Measurements from ENCODE around the gene CLDN3. TPM values are rescaled to one million over a fixed set of nuclear protein-coding genes. Genes with fewer than 3 reads are reported as not detected.
"Not testable (repeated sequence)": the region's sequence is repeated elsewhere in the genome, so short reads cannot be mapped to it uniquely, and the experiment has no call there.

The CLDN3 gene
- total and polyA plus RNA-seq, 2 of the 4 experiments (the other 2 are of a cell fraction) = 0.12 to 0.18 TPM

GRCh38 chr7:73721377-73721817 is 48.7 kb downstream of the CLDN3 start:
- H3K79me1 ChIP-seq (ENCODE audit: low read depth in 1 of 2, low read length in 2 of 2) = peaks cover 3 to 23% of the 10 kb centered on the region in 2 experiments
- peaks cover 22% of the 10 kb centered on the region for H4K20me1 ChIP-seq (ENCODE audit: insufficient read depth, low read length)
- no peak overlapping the region for H3K23ac ChIP-seq (ENCODE audit: low read depth, low read length)
- no peak overlapping the region for H3K4me3 ChIP-seq (ENCODE audit: insufficient read depth, low read depth, low read length)
- intact Hi-C loops (cut with micrococcal nuclease) (no loop called here), in situ Hi-C loops (cut with MboI; ENCODE audit: low sequenced_read_pairs) (no loop called here), dilution Hi-C loops (cut with HindIII; ENCODE audit: low sequenced_read_pairs, unreplicated experiment) (no loop called here)
- TF ChIP-seq MAFK (IDR thresholded peaks at IDR 0.05; ENCODE audit: low read depth, low read length) (no peak), CEBPB (IDR thresholded peaks at IDR 0.05; ENCODE audit: low read depth, low read length) (no peak), MXI1 (IDR thresholded peaks at IDR 0.05; ENCODE audit: borderline replicate concordance, low read depth, low read length) (no peak), RFX5 (IDR thresholded peaks at IDR 0.05; ENCODE audit: low read depth, low read length) (no peak), FOS (IDR thresholded peaks at IDR 0.05; ENCODE audit: low read depth, low read length) (no peak), CHD1 (IDR thresholded peaks at IDR 0.05; ENCODE audit: low read depth, low read length) (no peak), SMC3 (IDR thresholded peaks at IDR 0.05; ENCODE audit: low read depth, low read length) (no peak)
- no peak overlapping the region for H2AK5ac ChIP-seq (ENCODE audit: low read depth, low read length)
- H2BK5ac ChIP-seq (ENCODE audit: low read depth, low read length, poor library complexity, severe bottlenecking) = no peak overlapping the region
- no peaks in the 10 kb centered on the region for H3K9me3 ChIP-seq (ENCODE audit: control insufficient read depth, insufficient read depth, low read length)
- WGBS, 2 experiments (ENCODE audit: extremely low coverage in 2 of 2, insufficient read length in 1 of 2) = no CpG with 5 or more reads among the region's 3 CpGs
- ATAC-seq (ENCODE audit: low read depth) (no peak), DNase-seq (no peak)
- H2AFZ ChIP-seq (replicated peaks; ENCODE audit: low read length, poor library complexity) = no peak overlapping the region
- H3K18ac ChIP-seq (ENCODE audit: low read depth, low read length) = no peak overlapping the region
- no peak overlapping the region for H4K8ac ChIP-seq (ENCODE audit: low read depth in 2 of 2, low read length in 2 of 2)
- H2BK120ac ChIP-seq (ENCODE audit: low read depth, low read length) = no peak overlapping the region
- H3K36me3 ChIP-seq (ENCODE audit: control insufficient read depth, insufficient read depth, low read length) = no peaks in the 10 kb centered on the region; the same call in 1 of the 2 replicates
- POLR2A ChIA-PET (ENCODE audit: unreplicated experiment) = no interaction called here
- H3K9ac ChIP-seq (ENCODE audit: low read depth, low read length) = no peak overlapping the region
- no peak overlapping the region for H2BK20ac ChIP-seq (ENCODE audit: low read depth, low read length)
- H2BK15ac ChIP-seq (ENCODE audit: low read depth, low read length) = no peak overlapping the region
- H3K56ac ChIP-seq (ENCODE audit: extremely low read depth, insufficient read depth, low read length) = no peak overlapping the region
- no peak overlapping the region for H3K14ac ChIP-seq (replicated peaks; ENCODE audit: low read depth, low read length)
- BruUV-seq (replicated peaks) = no TSS peak
- H3K9me1 ChIP-seq (ENCODE audit: insufficient read depth, low read length) = peaks cover 8% of the 10 kb centered on the region
- H3K27me3 ChIP-seq (ENCODE audit: control insufficient read depth, insufficient read depth, low read length) = no peaks in the 10 kb centered on the region
- no peak overlapping the region for H4K91ac ChIP-seq (ENCODE audit: insufficient read depth, low read depth, low read length)
- no peak overlapping the region for H3K4ac ChIP-seq (ENCODE audit: low read depth, low read length)
- H3K4me2 ChIP-seq (ENCODE audit: low read depth, low read length) = no peak overlapping the region
- CTCF ChIA-PET = no interaction called here
- H2AK9ac ChIP-seq (replicated peaks; ENCODE audit: low read depth, low read length, poor library complexity) = peak overlapping the region; percentile 76
- peaks cover 19% of the 10 kb centered on the region for H3K4me1 ChIP-seq (ENCODE audit: control insufficient read depth, insufficient read depth, low read length)
- no peak overlapping the region for H4K5ac ChIP-seq (ENCODE audit: low read depth, low read length)
- H3K27ac ChIP-seq (ENCODE audit: insufficient read depth, low read length) = no peak overlapping the region

- CTCF ChIA-PET; H3K27me3 ChIP-seq (ENCODE audit: control insufficient read depth, insufficient read depth, low read length); H2BK5ac ChIP-seq (ENCODE audit: low read depth, low read length, poor library complexity, severe bottlenecking); H4K8ac ChIP-seq (ENCODE audit: low read depth in 2 of 2, low read length in 2 of 2); H2AK9ac ChIP-seq (replicated peaks; ENCODE audit: low read depth, low read length, poor library complexity); ATAC-seq (ENCODE audit: low read depth); H3K36me3 ChIP-seq (ENCODE audit: control insufficient read depth, insufficient read depth, low read length); in situ Hi-C loops (cut with MboI; ENCODE audit: low sequenced_read_pairs); BruUV-seq (replicated peaks); H4K5ac ChIP-seq (ENCODE audit: low read depth, low read length); H3K9ac ChIP-seq (ENCODE audit: low read depth, low read length); H3K23ac ChIP-seq (ENCODE audit: low read depth, low read length); H3K14ac ChIP-seq (replicated peaks; ENCODE audit: low read depth, low read length); H3K4me3 ChIP-seq (ENCODE audit: insufficient read depth, low read depth, low read length); POLR2A ChIA-PET (ENCODE audit: unreplicated experiment); H2AFZ ChIP-seq (replicated peaks; ENCODE audit: low read length, poor library complexity); H3K4ac ChIP-seq (ENCODE audit: low read depth, low read length); DNase-seq; H2BK120ac ChIP-seq (ENCODE audit: low read depth, low read length); H3K56ac ChIP-seq (ENCODE audit: extremely low read depth, insufficient read depth, low read length); H2BK15ac ChIP-seq (ENCODE audit: low read depth, low read length); H2AK5ac ChIP-seq (ENCODE audit: low read depth, low read length); H4K91ac ChIP-seq (ENCODE audit: insufficient read depth, low read depth, low read length); H3K4me2 ChIP-seq (ENCODE audit: low read depth, low read length); dilution Hi-C loops (cut with HindIII; ENCODE audit: low sequenced_read_pairs, unreplicated experiment); H3K27ac ChIP-seq (ENCODE audit: insufficient read depth, low read length); H3K18ac ChIP-seq (ENCODE audit: low read depth, low read length); H2BK20ac ChIP-seq (ENCODE audit: low read depth, low read length); intact Hi-C loops (cut with micrococcal nuclease); H3K9me3 ChIP-seq (ENCODE audit: control insufficient read depth, insufficient read depth, low read length): not testable (repeated sequence)
- peaks cover 32% of the 10 kb centered on the region for H4K20me1 ChIP-seq (ENCODE audit: insufficient read depth, low read length)
- peaks cover 14% of the 10 kb centered on the region for H3K9me1 ChIP-seq (ENCODE audit: insufficient read depth, low read length)
- WGBS, 2 experiments (ENCODE audit: extremely low coverage in 2 of 2, insufficient read length in 1 of 2) = no CpG with 5 or more reads among the region's 9 CpGs
- H3K79me1 ChIP-seq (ENCODE audit: low read depth in 1 of 2, low read length in 2 of 2) = peaks cover 8 to 31% of the 10 kb centered on the region in 2 experiments
- peaks cover 26% of the 10 kb centered on the region for H3K4me1 ChIP-seq (ENCODE audit: control insufficient read depth, insufficient read depth, low read length)
Observed at GRCh38 chr7:73720443-73720842, 49.6 kb downstream of the CLDN3 start.
